ENCODE data around the gene KIF18A. TPM values are rescaled to one million over a fixed set of nuclear protein-coding genes. Genes with fewer than 3 reads are reported as not detected.

The KIF18A gene
- total RNA-seq, 4 donors from 2014 or later = 0.23 to 0.52 (median 0.33) TPM; not detected in 1

DNA sequence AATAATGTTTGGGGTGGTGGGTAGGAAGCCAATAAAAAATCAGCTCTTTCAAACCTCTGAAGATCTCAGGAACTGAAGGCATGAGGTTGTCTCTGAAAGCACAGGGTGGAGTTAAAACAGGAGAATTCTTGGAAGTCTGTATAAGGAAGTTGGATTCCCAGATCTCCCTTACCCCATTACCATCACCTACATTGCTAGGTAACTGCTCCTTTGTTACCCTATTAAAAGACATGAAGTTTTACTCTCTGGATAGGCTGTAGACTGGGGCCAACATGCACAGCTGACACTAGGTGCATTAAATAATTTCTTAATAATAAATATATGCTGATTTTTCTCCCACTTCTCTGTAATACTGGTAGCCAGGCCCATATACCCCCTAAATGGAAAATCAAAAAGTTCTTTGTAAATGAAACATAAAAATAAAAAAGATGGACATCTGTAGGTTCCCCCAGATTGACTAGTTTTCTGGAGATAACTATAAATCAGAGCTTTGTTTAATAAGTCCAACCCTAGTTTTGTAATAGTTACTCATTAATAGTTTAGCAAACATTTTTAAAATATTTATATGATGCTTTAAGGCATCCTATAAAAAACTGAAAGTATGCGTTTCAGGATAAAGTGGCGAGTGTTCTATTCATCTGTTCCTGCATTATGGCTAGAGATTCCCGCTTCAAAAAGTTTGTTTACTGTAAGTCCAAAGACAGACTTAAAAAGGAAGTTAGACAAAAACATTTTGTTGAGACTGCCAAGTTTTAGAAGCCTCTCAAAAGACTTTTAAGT, 63.8 kb downstream of the KIF18A start:
- H3K4me3 ChIP-seq = no peak overlapping the region
- 79% methylated on average over 3 of the region's 3 CpGs for WGBS
- H3K27ac ChIP-seq (replicated peaks in 1 of 4) = no peak overlapping the region
- intact Hi-C loops (cut with DNase I) = no loop called here
- TF ChIP-seq, protein P1, sequence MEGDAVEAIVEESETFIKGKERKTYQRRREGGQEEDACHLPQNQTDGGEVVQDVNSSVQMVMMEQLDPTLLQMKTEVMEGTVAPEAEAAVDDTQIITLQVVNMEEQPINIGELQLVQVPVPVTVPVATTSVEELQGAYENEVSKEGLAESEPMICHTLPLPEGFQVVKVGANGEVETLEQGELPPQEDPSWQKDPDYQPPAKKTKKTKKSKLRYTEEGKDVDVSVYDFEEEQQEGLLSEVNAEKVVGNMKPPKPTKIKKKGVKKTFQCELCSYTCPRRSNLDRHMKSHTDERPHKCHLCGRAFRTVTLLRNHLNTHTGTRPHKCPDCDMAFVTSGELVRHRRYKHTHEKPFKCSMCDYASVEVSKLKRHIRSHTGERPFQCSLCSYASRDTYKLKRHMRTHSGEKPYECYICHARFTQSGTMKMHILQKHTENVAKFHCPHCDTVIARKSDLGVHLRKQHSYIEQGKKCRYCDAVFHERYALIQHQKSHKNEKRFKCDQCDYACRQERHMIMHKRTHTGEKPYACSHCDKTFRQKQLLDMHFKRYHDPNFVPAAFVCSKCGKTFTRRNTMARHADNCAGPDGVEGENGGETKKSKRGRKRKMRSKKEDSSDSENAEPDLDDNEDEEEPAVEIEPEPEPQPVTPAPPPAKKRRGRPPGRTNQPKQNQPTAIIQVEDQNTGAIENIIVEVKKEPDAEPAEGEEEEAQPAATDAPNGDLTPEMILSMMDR (IDR thresholded peaks at IDR 0.05) = no peak
- no peak for TF ChIP-seq POLR2A (IDR thresholded peaks at IDR 0.05; ENCODE audit: low read depth)
- no peak for TF ChIP-seq EP300 (IDR thresholded peaks at IDR 0.05)
- TF ChIP-seq POLR2AphosphoS5 (IDR thresholded peaks at IDR 0.05) = no peak
- H3K4me1 ChIP-seq = no peaks in the 10 kb centered on the region
- H3K9me3 ChIP-seq = no peaks in the 10 kb centered on the region
- DNase-seq (ENCODE audit: extremely low spot score) = no peak
- no peaks in the 10 kb centered on the region for H3K36me3 ChIP-seq
- H3K27me3 ChIP-seq = no peaks in the 10 kb centered on the region

DNA sequence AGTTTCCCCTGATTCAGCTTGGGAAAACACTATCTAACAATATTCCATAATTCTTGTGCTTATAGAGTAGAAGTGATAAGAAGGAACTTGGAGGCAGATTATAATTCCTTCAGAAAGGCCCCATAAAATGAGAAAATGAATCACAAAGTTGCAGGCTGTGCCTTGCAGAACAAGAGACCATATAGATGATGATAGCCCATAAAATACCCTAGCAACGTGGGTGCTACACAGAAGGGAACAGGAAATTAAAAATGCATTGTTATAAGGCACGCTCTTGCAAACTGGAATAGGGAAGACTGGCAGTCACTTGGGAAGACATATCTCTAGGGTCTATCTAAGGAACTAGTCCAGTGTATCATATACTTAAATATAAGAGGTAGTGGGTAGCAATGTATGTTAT, 67.6 kb downstream of the KIF18A start:
- TF ChIP-seq, protein P1 (IDR thresholded peaks at IDR 0.05) = no peak
- no peak for TF ChIP-seq EP300 (IDR thresholded peaks at IDR 0.05)
- intact Hi-C loops (cut with DNase I) = no loop called here
- H3K4me1 ChIP-seq = no peaks in the 10 kb centered on the region
- H3K27ac ChIP-seq (replicated peaks in 1 of 4) = no peak overlapping the region
- no peaks in the 10 kb centered on the region for H3K27me3 ChIP-seq
- no peak for DNase-seq (ENCODE audit: extremely low spot score)
- H3K4me3 ChIP-seq = no peak overlapping the region
- no peaks in the 10 kb centered on the region for H3K9me3 ChIP-seq
- no peaks in the 10 kb centered on the region for H3K36me3 ChIP-seq
- WGBS = 78% methylated on average over 2 of the region's 2 CpGs

DNA sequence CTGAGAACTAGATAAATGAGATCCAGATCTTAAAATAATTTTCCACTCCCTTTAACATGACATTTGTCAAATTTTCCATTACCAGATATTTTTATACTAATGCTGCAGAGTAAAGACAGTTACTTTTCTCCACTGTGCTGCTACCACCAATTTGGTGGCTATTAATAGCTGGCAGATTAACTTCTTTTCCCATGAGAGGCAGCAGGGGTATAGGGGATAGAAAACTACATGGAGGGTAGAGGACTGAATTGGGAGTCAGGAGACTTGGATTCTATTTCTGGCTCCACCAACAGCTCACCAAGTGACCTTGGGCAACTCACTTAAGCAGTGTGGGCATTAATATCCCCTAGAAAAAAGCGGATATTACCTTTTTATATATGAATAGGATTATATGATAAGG, 69.2 kb downstream of the KIF18A start:
- H3K36me3 ChIP-seq = no peaks in the 10 kb centered on the region
- TF ChIP-seq, protein P1 (IDR thresholded peaks at IDR 0.05) = no peak
- no peak for TF ChIP-seq POLR2AphosphoS5 (IDR thresholded peaks at IDR 0.05)
- TF ChIP-seq EP300 (IDR thresholded peaks at IDR 0.05) = no peak
- TF ChIP-seq POLR2A (IDR thresholded peaks at IDR 0.05; ENCODE audit: low read depth) = no peak
- H3K9me3 ChIP-seq = no peaks in the 10 kb centered on the region
- H3K27ac ChIP-seq (replicated peaks in 1 of 4) = no peak overlapping the region
- DNase-seq (ENCODE audit: extremely low spot score) = no peak
- no peaks in the 10 kb centered on the region for H3K4me1 ChIP-seq
- H3K4me3 ChIP-seq = no peak overlapping the region
- no peaks in the 10 kb centered on the region for H3K27me3 ChIP-seq
- intact Hi-C loops (cut with DNase I) = no loop called here
- 92% methylated on average over 1 of the region's 1 CpG for WGBS

DNA sequence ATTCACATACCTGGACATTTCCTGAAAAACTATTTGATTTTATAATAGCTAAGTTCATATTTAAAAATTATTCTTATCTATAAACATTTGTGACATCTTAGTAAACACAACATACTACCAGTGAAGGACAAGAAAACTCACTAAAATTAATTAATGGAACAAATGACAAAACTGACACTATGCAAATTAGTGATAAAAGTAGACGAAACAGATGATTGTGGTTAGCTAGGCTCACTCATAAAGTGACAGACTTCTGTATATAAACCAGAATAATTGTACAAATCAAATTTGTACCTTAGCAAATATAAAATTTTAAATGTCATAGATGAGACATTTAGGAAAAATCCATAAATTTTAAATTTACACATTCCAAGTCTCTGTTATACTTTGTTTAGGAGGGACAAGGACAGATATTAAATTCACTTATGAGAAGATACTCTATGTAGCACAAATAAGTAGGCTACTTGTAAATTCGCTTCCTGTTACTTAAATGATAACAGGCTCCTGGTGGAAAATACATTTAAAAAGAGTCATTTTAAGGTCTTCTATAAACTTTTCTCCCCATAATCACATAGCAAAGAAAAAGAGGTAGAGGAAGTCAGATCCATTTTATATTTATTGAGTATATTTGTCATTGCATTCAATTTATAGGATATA, 81.2 kb downstream of the KIF18A start:
- Histone ChIP-seq H3K4me3 (no peak overlapping the region), H3K4me1 (no peaks in the 10 kb centered on the region), H3K9me3 (no peaks in the 10 kb centered on the region), H3K36me3 (no peaks in the 10 kb centered on the region), H3K27ac (replicated peaks in 1 of 4) (no peak overlapping the region), H3K27me3 (no peaks in the 10 kb centered on the region)
- WGBS = 98% methylated on average over 2 of the region's 2 CpGs
- no peak for DNase-seq (ENCODE audit: extremely low spot score)
- no peak for TF ChIP-seq POLR2AphosphoS5 (IDR thresholded peaks at IDR 0.05)
- no peak for TF ChIP-seq EP300 (IDR thresholded peaks at IDR 0.05)
- TF ChIP-seq, protein P1 (IDR thresholded peaks at IDR 0.05) = no peak
- no peak for TF ChIP-seq POLR2A (IDR thresholded peaks at IDR 0.05; ENCODE audit: low read depth)
- intact Hi-C loops (cut with DNase I) = no loop called here
